A673 (cell line): Measurements from ENCODE around the gene DCAF16. TPM values are rescaled to one million over a fixed set of nuclear protein-coding genes. Genes with fewer than 3 reads are reported as not detected.
A peak's percentile ranks its signal among the peaks of the same experiment; 100 is the strongest.

Source experiments
- BruUV-seq: library from RNA; stranded (reverse); fragments of 400-500 nt; replicated peaks from 2 replicates; lab custom pipeline; 2021; lab: Mats Ljungman, UMichigan
- CTCF ChIA-PET: fragments of 300-600 bp; sonication (Branson Sonifier 250); formaldehyde crosslinking; loops from one replicate; lab custom pipeline; 2022; ENCODE audit warnings: antibody characterized with exemption; lab: Charles Lee
- POLR2A ChIA-PET: fragments of 300-600 bp; sonication (Branson Sonifier 250); formaldehyde crosslinking; loops from one replicate; lab custom pipeline; 2022; ENCODE audit warnings: antibody characterized with exemption; ENCODE audit not compliant: low non-redundant PET; lab: Charles Lee
- DNase-seq: peaks from one replicate; pipeline ENCODE4 v3.0.0-alpha.2; 2015; ENCODE audit warnings: low spot score
- H3K27ac ChIP-seq: fragments of 200-600 bp; sonication (generic); 2 replicates; pipeline ENCODE4 v1.5.1; 2016; ENCODE audit warnings: mixed run types, low read depth, mild to moderate bottlenecking, mixed read lengths, antibody characterized with exemption, low read length; ENCODE audit not compliant: poor library complexity, severe bottlenecking
- H3K27me3 ChIP-seq: fragments of 200-600 bp; sonication (generic); replicated peaks from 2 replicates; pipeline ENCODE4 v1.6.1; 2017; ENCODE audit warnings: mixed run types, low read depth, mild to moderate bottlenecking, mixed read lengths, antibody characterized with exemption, low read length; ENCODE audit not compliant: insufficient read depth, poor library complexity
- H3K36me3 ChIP-seq: fragments of 200-600 bp; sonication (generic); 2 replicates; pipeline ENCODE4 v1.6.1; 2016; ENCODE audit warnings: mixed run types, mild to moderate bottlenecking, mixed read lengths, antibody characterized with exemption, low read length; ENCODE audit not compliant: insufficient read depth, poor library complexity, severe bottlenecking
- H3K4me1 ChIP-seq: fragments of 200-600 bp; sonication (generic); 2 replicates; pipeline ENCODE4 v1.6.1; 2017; ENCODE audit warnings: mixed run types, mild to moderate bottlenecking, mixed read lengths, antibody characterized with exemption, low read length; ENCODE audit not compliant: insufficient read depth, poor library complexity, severe bottlenecking
- H3K4me3 ChIP-seq: fragments of 200-600 bp; sonication (generic); 2 replicates; pipeline ENCODE4 v1.5.1; 2016; ENCODE audit warnings: low read depth, mixed run types, mild to moderate bottlenecking, mixed read lengths, low read length; ENCODE audit not compliant: poor library complexity, severe bottlenecking
- H3K9me3 ChIP-seq: fragments of 200-600 bp; sonication (generic); 2 replicates; pipeline ENCODE4 v1.6.1; 2016; ENCODE audit warnings: mixed run types, low read depth, mild to moderate bottlenecking, mixed read lengths, antibody characterized with exemption, low read length; ENCODE audit not compliant: poor library complexity, severe bottlenecking
- CTCF ChIP-seq: fragments of 300-800, 200-600 bp; sonication (generic); conservative IDR thresholded peaks from 2 replicates; pipeline ENCODE4 v1.5.1; 2017; ENCODE audit warnings: low read depth, mild to moderate bottlenecking, antibody characterized with exemption, low read length, moderate library complexity, mixed read lengths
- EZH2 ChIP-seq: fragments of 200-600 bp; sonication (generic); IDR thresholded peaks from 2 replicates; pipeline ENCODE4 v1.6.1; 2017; ENCODE audit warnings: borderline replicate concordance, low read depth, mild to moderate bottlenecking, mixed read lengths, antibody characterized with exemption, low read length; ENCODE audit not compliant: poor library complexity, severe bottlenecking
- intact Hi-C: fragments of 100-400 bp; cut with micrococcal nuclease; formaldehyde crosslinking; loops from one replicate; pipeline ENCODE4 v1.10.0; 2022; ENCODE audit not compliant: unreplicated experiment
- total RNA-seq: library from RNA; stranded (reverse); gene quantifications from 2 replicates; pipeline ENCODE4 v1.2.3, GENCODE V29; 2021

DCAF16 gene
- total RNA-seq, 1 experiment from 2014 or later, result 59.5 TPM

- ChIA-PET POLR2A (no interaction called here), CTCF (no interaction called here)
- Histone ChIP-seq H3K9me3 (no peaks in the 10 kb centered on the region), H3K36me3 (no peaks in the 10 kb centered on the region), H3K4me3 (no peak overlapping the region), H3K27ac (no peak overlapping the region), H3K4me1 (no peaks in the 10 kb centered on the region), H3K27me3 (no peaks in the 10 kb centered on the region)
- no TSS peak for BruUV-seq
- intact Hi-C loops, result no loop called here
- no peak for TF ChIP-seq EZH2
- no peak for TF ChIP-seq CTCF
- peak; percentile 7 for DNase-seq
Observed at GRCh38 chr4:17773135-17773698, 37.3 kb downstream of the DCAF16 start.

- H3K4me1 ChIP-seq, result no peaks in the 10 kb centered on the region
- CTCF ChIA-PET, result no interaction called here
- H3K27me3 ChIP-seq, result no peaks in the 10 kb centered on the region
- no peaks in the 10 kb centered on the region for H3K36me3 ChIP-seq
- TF ChIP-seq EZH2, result no peak
- no peak for TF ChIP-seq CTCF
- H3K4me3 ChIP-seq, result no peak overlapping the region
- no TSS peak for BruUV-seq
- no peak overlapping the region for H3K27ac ChIP-seq
- POLR2A ChIA-PET, result no interaction called here
- DNase-seq, result no peak
- H3K9me3 ChIP-seq, result no peaks in the 10 kb centered on the region
- intact Hi-C loops, result no loop called here
Observed at GRCh38 chr4:17771284-17771908, 39.2 kb downstream of the DCAF16 start.

- no peak overlapping the region for H3K27ac ChIP-seq
- CTCF ChIA-PET, result no interaction called here
- no TSS peak for BruUV-seq
- no peaks in the 10 kb centered on the region for H3K4me1 ChIP-seq
- no peaks in the 10 kb centered on the region for H3K27me3 ChIP-seq
- no peak for DNase-seq
- POLR2A ChIA-PET, result no interaction called here
- TF ChIP-seq EZH2 (no peak), CTCF (no peak)
- no peaks in the 10 kb centered on the region for H3K9me3 ChIP-seq
- H3K4me3 ChIP-seq, result no peak overlapping the region
- no peaks in the 10 kb centered on the region for H3K36me3 ChIP-seq
- intact Hi-C loops, result no loop called here
Observed at GRCh38 chr4:17770845-17771244, 39.7 kb downstream of the DCAF16 start.
